IMR-90 (cell line): ENCODE measurements around the gene EIF3A.

Source experiments
- POLR2A ChIP-seq: IDR thresholded peaks from 2 replicates; pipeline ENCODE4 v1.6.1; 2012; ENCODE audit warnings: mild to moderate bottlenecking, low read depth, low read length
- TF ChIP-seq, protein P1 (sequence below): fragments of 150-350 bp; IDR thresholded peaks from 2 replicates; pipeline ENCODE4 v1.6.1; 2016; ENCODE audit warnings: low read depth, mild to moderate bottlenecking, low read length, moderate library complexity, borderline replicate concordance
- TF ChIP-seq, protein P2 (sequence below): conservative IDR thresholded peaks from 2 replicates; pipeline ENCODE4 v1.5.1; 2012; ENCODE audit warnings: mild to moderate bottlenecking, low read depth, low read length, improper control_type of control experiment

DNA sequence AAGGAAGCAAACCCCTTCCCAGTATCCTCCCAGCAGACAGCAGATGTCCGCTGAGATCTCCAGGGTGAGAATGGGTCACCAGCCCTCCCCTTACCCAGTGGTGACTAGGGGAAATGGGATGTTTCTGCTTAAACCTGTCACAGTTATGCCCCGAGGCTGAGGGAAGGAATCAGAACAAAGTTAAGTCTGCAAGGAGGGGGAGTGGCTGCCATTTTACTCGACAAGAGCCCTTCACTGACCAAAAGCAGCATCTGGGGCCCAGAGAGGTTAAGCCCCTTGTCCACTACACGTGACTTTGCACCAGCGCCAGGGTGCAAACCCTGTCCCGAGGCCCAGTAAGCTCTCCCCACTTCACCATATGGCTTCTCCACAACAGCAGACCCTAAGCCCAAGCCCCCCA is 55.7 kb downstream of the EIF3A start:
- TF ChIP-seq, protein P1, sequence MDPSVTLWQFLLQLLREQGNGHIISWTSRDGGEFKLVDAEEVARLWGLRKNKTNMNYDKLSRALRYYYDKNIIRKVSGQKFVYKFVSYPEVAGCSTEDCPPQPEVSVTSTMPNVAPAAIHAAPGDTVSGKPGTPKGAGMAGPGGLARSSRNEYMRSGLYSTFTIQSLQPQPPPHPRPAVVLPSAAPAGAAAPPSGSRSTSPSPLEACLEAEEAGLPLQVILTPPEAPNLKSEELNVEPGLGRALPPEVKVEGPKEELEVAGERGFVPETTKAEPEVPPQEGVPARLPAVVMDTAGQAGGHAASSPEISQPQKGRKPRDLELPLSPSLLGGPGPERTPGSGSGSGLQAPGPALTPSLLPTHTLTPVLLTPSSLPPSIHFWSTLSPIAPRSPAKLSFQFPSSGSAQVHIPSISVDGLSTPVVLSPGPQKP: no peak
- TF ChIP-seq, protein P2, sequence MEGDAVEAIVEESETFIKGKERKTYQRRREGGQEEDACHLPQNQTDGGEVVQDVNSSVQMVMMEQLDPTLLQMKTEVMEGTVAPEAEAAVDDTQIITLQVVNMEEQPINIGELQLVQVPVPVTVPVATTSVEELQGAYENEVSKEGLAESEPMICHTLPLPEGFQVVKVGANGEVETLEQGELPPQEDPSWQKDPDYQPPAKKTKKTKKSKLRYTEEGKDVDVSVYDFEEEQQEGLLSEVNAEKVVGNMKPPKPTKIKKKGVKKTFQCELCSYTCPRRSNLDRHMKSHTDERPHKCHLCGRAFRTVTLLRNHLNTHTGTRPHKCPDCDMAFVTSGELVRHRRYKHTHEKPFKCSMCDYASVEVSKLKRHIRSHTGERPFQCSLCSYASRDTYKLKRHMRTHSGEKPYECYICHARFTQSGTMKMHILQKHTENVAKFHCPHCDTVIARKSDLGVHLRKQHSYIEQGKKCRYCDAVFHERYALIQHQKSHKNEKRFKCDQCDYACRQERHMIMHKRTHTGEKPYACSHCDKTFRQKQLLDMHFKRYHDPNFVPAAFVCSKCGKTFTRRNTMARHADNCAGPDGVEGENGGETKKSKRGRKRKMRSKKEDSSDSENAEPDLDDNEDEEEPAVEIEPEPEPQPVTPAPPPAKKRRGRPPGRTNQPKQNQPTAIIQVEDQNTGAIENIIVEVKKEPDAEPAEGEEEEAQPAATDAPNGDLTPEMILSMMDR: no peak
- TF ChIP-seq POLR2A: no peak
